ENCODE data around the gene KIF21B. TPM values are rescaled to one million over a fixed set of nuclear protein-coding genes. Genes with fewer than 3 reads are reported as not detected.

Gene KIF21B
- total and polyA plus RNA-seq, 9 of the 15 experiments (the other 6 are each of a cell fraction or from before 2014, with no cell fraction given) = 0.46 to 13.4 (median 5.9) TPM

GRCh38 chr1:200990114-200990513 lies 33.4 kb downstream of the KIF21B start:
- DNase-seq (ENCODE audit: extremely low read depth in 1 of 4, low spot score in 3 of 4) = no peak
- ATAC-seq = no peak
- TF ChIP-seq JUNB (CRISPR knock-in tag; conservative IDR thresholded peaks at IDR 0.05) = no peak
- TF ChIP-seq MAFF (IDR thresholded peaks at IDR 0.05; ENCODE audit: low read length) = no peak
- no peak for TF ChIP-seq E2F4 (CRISPR knock-in tag; IDR thresholded peaks at IDR 0.05; ENCODE audit: low read depth)
- TF ChIP-seq SMAD4 (CRISPR knock-in tag; conservative IDR thresholded peaks at IDR 0.05) = no peak
- no peak for TF ChIP-seq ERF (CRISPR knock-in tag; IDR thresholded peaks at IDR 0.05)
- no peak for TF ChIP-seq IFI16 (CRISPR knock-in tag; IDR thresholded peaks at IDR 0.05)
- no peak for TF ChIP-seq USF1 (CRISPR knock-in tag; IDR thresholded peaks at IDR 0.05)
- TF ChIP-seq ZNF354B (CRISPR knock-in tag; IDR thresholded peaks at IDR 0.05) = no peak
- TF ChIP-seq PRDM10 (IDR thresholded peaks at IDR 0.05; ENCODE audit: partially characterized antibody) = no peak
- Histone ChIP-seq H3K4me2 (ENCODE audit: insufficient read depth, low read length) (no peak overlapping the region), H4K20me1 (replicated peaks; ENCODE audit: control insufficient read depth, insufficient read depth, low read length) (0 out of 2 replicates have a peak, but pooled peaks cover 2% of the 10 kb centered on the region), H3K27me3 (ENCODE audit: control insufficient read depth in 2 of 2, insufficient read depth in 2 of 2, low read length in 2 of 2) (no peaks in the 10 kb centered on the region), H3K9ac (ENCODE audit: insufficient read depth in 1 of 2, low read depth in 2 of 2, low read length in 2 of 2) (no peak overlapping the region), H3K79me2 (ENCODE audit: control insufficient read depth, insufficient read depth, low read length) (no peaks in the 10 kb centered on the region), H3K9me3 (replicated peaks; ENCODE audit: control insufficient read depth, insufficient read depth, low read depth, low read length) (no peaks in the 10 kb centered on the region), H3K36me3 (ENCODE audit: control insufficient read depth, insufficient read depth, low read length) (peaks cover 2% of the 10 kb centered on the region; the same call in 1 of the 3 replicates), H3K9me1 (ENCODE audit: control insufficient read depth, insufficient read depth, low read length) (no peaks in the 10 kb centered on the region), H3K27ac (ENCODE audit: extremely low read depth, low read depth, low read length) (no peak overlapping the region), H2AFZ (ENCODE audit: low read depth, low read length) (no peak overlapping the region), H3K4me3 (no peak overlapping the region), H3K4me1 (replicated peaks in 1 of 2; ENCODE audit: control insufficient read depth in 2 of 2, insufficient read depth in 2 of 2, low read length in 2 of 2) (peaks cover 0 to 10% of the 10 kb centered on the region in 2 experiments; a peak in 1 of 5 replicates)
- ChIA-PET CTCF (ENCODE audit: low intra/inter-chr PET ratio) (no interaction called here), POLR2A (interaction anchor here (0.6 to 1.5 kb wide), 3 partner anchors 15 to 132 kb away, joined by 3 to 6 read pairs (median 3); no protein-coding TSS in a partner anchor)
- WGBS (ENCODE audit: insufficient coverage, low coverage, missing lambda C conversion rate) = 71% methylated on average over 9 of the region's 9 CpGs
- BruUV-seq (replicated peaks) = no TSS peak
- in situ Hi-C loops (cut with MboI) (no loop called here), intact Hi-C loops (cut with micrococcal nuclease) (no loop called here)
- no peak for FAIRE-seq
